ENCODE measurements around the gene NOTUM.

NOTUM gene

GRCh38 chr17:81961087-81961511 is at the start of gene NOTUM:
NOTUM (minus strand) TSS chr17:81961187; CDS start chr17:81960909, 278 bp downstream.
- no peak for DNase-seq

GRCh38 chr17:82009413-82009812 is 48.4 kb upstream of the NOTUM start:
- DNase-seq, result no peak

GRCh38 chr17:82008941-82009405 is 48.0 kb upstream of the NOTUM start:
- DNase-seq, result no peak

GRCh38 chr17:82008258-82008940 is 47.4 kb upstream of the NOTUM start:
- no peak for DNase-seq

GRCh38 chr17:82007495-82008257 is 46.7 kb upstream of the NOTUM start:
- DNase-seq, result no peak

GRCh38 chr17:82007228-82007494 is 46.2 kb upstream of the NOTUM start:
- no peak for DNase-seq

- DNase-seq, result no peak
Observed at GRCh38 chr17:82006468-82007227, 45.7 kb upstream of the NOTUM start.

- no peak for DNase-seq
Observed at GRCh38 chr17:82005701-82006348, 44.8 kb upstream of the NOTUM start.

- no peak for DNase-seq
Observed at GRCh38 chr17:82004517-82005455, 43.8 kb upstream of the NOTUM start.

GRCh38 chr17:82003411-82004381 is 42.7 kb upstream of the NOTUM start:
- DNase-seq, result peak; percentile 51 to 62

GRCh38 chr17:82001571-82002056 is 40.6 kb upstream of the NOTUM start:
- DNase-seq, result no peak

- DNase-seq, result no peak
Observed at GRCh38 chr17:82000803-82001570, 40.0 kb upstream of the NOTUM start.

GRCh38 chr17:81999976-82000802 is 39.2 kb upstream of the NOTUM start:
- DNase-seq, result no peak

GRCh38 chr17:81999587-81999975 is 38.6 kb upstream of the NOTUM start:
- no peak for DNase-seq

GRCh38 chr17:81998691-81999438 is 37.9 kb upstream of the NOTUM start:
- DNase-seq, result no peak

GRCh38 chr17:81998212-81998611 is 37.2 kb upstream of the NOTUM start:
- DNase-seq, result no peak

- DNase-seq, result no peak
Observed at GRCh38 chr17:81996757-81997441, 35.9 kb upstream of the NOTUM start.
